Measurements from ENCODE around the gene C2orf80. TPM values are rescaled to one million over a fixed set of nuclear protein-coding genes. Genes with fewer than 3 reads are reported as not detected.
"Not testable (repeated sequence)": the region's sequence is repeated elsewhere in the genome, so short reads cannot be mapped to it uniquely, and the experiment has no call there.

Gene C2orf80
- total RNA-seq, 1 donor from 2014 or later, result not detected

DNA sequence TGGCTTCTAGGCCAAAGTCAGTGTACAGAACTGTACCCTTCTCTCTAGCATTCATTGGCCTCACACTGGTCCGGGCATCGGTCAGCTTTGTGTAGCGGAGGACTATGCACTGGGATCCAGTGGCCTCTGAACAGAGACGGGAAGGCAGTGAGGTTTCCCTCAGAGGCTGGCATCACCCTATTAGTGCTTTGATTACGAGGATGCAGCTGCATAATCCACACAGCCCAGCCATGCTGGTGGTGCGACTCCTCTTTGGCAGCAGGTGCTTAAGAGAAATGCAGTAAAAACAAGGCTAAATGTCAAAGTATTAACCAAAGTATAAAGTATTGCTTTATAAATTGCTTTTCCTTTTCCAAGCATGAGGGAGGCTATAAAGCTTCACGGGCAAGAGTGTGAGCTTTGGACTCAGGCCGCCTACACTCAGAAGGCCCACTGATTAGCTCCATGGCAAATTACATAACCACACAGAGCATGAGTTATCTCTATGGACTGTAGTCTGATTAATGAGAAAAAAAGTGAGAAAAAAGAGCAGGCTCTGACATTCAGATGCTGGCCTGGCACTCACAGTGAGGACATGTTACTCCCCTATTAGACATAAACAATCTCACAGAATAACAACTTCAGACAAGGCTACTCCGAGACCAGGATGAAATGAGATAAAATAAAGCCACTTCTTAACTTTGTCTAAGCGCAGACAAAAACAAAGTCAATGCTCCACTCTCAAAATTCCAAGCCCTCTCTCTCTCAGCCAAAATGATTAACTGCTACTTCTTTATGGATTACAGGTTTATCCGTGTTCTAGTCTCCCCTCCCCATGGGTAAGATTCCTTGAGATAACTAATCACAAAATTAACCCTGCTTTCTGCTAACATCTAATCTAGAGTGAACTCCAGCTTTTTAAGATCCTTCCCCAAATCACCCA lies 53.8 kb downstream of the C2orf80 start:
- intact Hi-C loops (cut with micrococcal nuclease), result no loop called here

DNA sequence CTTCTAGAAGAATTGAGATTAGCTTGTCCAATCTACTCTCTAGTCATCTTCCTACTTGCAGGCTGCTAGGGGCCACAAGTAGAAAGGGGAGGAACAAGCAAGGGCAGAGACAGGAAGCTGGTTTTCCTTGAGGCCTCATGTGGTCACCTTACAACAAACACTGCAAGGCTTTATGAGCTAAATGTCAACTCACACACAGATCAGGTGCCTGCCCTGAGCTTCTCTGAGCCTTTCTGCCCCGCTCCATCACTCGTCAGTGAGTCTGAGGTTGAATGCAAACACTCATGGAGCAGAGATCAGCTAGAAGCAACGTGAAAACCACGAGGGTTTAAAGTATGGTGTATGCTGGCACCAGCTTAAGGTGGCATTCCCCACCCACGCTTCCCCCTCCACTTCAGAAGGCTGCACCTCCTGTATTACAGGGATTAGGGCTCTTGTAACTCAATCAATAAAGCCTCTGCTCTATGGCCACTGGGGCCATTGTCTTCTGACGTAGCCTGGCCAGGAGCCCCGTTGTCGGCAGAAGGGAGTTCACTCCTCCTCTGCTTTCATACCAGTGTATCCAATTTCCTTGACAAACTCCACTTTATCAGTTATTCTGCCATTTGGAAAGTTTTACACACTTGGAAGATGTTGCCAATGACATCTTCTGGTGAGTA lies 54.8 kb downstream of the C2orf80 start:
- intact Hi-C loops (cut with micrococcal nuclease), result no loop called here

- intact Hi-C loops (cut with micrococcal nuclease), result no loop called here
Measured at GRCh38 chr2:208130712-208131110, 59.1 kb downstream of the C2orf80 start.

DNA sequence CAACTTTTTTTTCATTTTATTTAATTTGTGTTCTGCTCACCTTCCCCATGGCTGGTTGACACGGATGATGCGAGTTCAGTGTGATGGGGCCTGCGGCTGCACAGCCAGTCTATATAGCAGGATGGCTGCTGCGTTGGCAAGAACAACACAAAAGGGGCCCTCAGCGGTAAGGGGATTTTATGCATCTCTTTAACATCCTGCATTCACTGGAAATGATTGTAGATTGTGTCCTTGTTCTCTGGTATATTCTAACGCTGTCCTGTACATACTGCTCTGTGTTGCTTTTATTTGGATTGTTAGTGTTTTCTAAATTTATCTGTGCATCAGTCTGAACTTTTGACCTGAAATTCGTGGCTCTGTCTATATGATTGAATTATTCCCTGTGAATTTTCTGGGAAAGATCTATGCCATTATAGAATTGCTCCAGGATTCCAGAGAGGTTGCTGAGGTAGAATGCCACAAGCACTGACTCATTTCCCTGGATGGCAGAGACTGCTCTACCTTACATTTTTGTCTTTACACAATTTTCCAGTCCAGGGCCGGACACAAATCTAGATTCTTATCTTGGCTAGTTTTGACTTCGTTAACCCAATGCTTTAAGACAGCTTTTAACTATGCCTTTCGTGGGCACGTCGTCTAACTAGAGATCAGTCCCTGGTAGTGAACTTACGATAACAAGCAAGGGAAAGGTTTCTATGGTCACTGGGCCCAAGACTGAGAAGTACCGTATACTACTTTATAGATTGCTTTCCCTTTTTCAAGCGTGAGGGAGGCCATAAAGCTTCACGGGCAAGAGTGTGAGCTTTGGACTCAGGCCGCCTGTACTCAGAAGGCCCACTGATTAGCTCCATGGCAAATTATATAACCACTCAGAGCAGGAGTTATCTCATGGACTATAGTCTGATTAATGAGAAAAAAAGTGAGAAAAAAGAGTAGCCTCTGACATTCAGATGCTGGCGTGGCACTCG lies 59.8 kb downstream of the C2orf80 start, which contains the start of gene CRYGC:
Gene CRYGC (minus strand): TSS at position 85 of the 968 bp plus-strand sequence. CDS start 36 bp downstream, at position 49.
- intact Hi-C loops (cut with micrococcal nuclease), result no loop called here

DNA sequence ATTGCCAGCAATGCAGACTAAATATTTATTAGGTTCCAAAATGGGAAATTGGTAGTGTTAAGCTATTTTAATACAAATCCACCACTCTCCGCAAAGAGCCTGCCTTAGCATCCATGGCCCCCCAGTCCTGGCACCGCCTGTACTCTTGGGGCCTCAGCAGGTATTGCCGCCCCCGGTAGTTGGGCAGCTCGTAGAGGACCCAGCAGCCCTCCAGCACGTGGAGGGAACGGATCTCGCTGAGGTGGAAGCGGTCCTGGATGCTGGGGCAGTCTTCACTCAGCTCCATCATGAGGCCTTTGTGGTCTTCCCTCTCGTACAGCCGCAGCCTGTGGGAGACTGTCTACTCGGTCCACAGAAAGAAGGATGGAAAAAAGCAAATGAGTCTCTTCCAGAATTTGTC lies 61.7 kb downstream of the C2orf80 start:
- intact Hi-C loops (cut with micrococcal nuclease), result no loop called here

- intact Hi-C loops (cut with micrococcal nuclease), result no loop called here
Measured at GRCh38 chr2:208127090-208127489, 62.7 kb downstream of the C2orf80 start.

DNA sequence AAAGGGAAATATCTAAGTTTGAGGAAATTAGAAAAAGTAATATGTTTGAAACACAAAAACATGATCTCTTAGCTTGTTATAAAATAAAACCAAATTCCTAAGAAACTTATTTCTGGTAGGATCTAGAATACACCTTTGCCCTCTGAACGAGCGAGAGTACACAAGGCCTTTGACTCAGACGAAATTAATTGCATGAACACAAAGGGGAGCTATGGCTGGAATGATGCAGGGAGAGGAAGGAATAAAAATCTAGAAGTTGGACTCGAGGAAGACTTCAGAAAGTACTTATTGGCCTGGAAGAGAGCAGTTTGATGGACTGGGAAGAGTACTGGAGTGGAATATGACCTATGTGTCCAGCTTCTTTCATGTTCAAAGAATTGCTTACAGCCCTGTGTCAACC lies 64.6 kb downstream of the C2orf80 start:
- intact Hi-C loops (cut with micrococcal nuclease), result no loop called here

- intact Hi-C loops (cut with micrococcal nuclease), result not testable (repeated sequence)
Measured at GRCh38 chr2:208124013-208124715, 65.7 kb downstream of the C2orf80 start, which contains the start of gene CRYGD. CRYGD (minus strand) TSS chr2:208124524; CDS start chr2:208124473, 51 bp downstream.

DNA sequence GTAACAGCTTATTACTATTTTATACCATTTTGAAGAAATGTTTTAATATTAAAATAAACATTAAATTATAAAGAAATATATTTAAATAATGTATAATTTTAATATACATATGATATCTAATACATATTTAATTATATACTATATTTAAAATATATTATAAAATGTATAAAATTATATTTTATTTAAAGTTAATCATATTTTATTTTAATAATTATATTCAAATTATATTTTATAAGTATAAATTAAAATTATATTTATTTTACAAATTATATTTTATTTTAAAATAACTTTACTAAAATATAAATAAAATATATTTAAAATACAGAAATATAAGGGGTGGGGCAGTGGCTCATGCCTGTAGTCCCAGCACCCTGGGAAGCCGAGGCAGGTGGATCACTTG lies 67.6 kb downstream of the C2orf80 start:
- intact Hi-C loops (cut with micrococcal nuclease), result no loop called here

GRCh38 chr2:208118918-208119317 lies 70.9 kb downstream of the C2orf80 start:
- intact Hi-C loops (cut with micrococcal nuclease), result no loop called here

GRCh38 chr2:208117390-208117789 lies 72.4 kb downstream of the C2orf80 start:
- intact Hi-C loops (cut with micrococcal nuclease), result not testable (repeated sequence)

Other genes with a start within 250 kb of the C2orf80 start
- gene PLEKHM3, start 164.5 kb downstream of the C2orf80 start, total RNA-seq, result 6.6 and 6.8 TPM in 2 replicates
- gene CRYGD, start 65.5 kb downstream of the C2orf80 start, total RNA-seq, result not detected in 2 replicates
- not detected in 2 replicates for gene CRYGC, start 60.2 kb downstream of the C2orf80 start, total RNA-seq
- not detected in 2 replicates for gene CRYGB, start 43.9 kb downstream of the C2orf80 start, total RNA-seq
- gene CRYGA, start 26.4 kb downstream of the C2orf80 start, total RNA-seq, result not detected in 2 replicates
- 21.9 and 22.9 TPM in 2 replicates for gene IDH1, start 65.0 kb upstream of the C2orf80 start, total RNA-seq
- 37.4 and 40.2 TPM in 2 replicates for gene PIKFYVE, start 76.2 kb upstream of the C2orf80 start, total RNA-seq
- 0.07 and 0.22 TPM in 2 replicates for gene PTH2R, start 216.8 kb upstream of the C2orf80 start, total RNA-seq

All from T-helper 1 cell treated with Interleukin-12 subunit alpha and Interleukin-12 subunit beta and Interleukin-4 antibody, amounts not matched to agents 30 ng/mL and 1 ng/mL, for 36 hours (primary cell).